Measurements from ENCODE around the gene FGFR3. TPM values are rescaled to one million over a fixed set of nuclear protein-coding genes. Genes with fewer than 3 reads are reported as not detected.

Gene FGFR3
- total and polyA plus RNA-seq, 2 of the 4 experiments (the other 2 are of a cell fraction): 0.18 to 0.67 TPM

DNA sequence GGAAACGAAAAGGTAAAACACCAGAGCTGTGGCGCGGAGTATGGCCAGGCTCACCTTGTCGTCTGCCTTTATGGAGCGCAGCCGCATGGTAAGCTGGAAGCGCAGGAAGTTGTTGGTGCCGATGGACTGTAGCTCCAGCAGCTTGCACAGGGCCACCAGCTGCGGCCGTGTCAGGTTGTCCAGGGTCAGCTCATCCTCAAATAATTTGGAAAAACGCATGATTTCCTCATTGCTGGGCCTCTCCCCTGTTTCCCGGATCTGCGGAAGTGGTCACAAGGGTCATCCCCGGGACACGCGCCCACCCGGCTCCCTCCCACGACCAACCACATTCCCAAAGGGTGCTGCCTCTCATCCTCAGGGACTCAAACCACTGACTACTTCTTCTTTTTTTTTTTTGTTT, 39.6 kb downstream of the FGFR3 start:
- Histone ChIP-seq H4K91ac (ENCODE audit: insufficient read depth, low read depth, low read length) (no peak overlapping the region), H2BK15ac (ENCODE audit: low read depth, low read length) (no peak overlapping the region), H2AK5ac (ENCODE audit: low read depth, low read length) (no peak overlapping the region), H3K4me3 (ENCODE audit: insufficient read depth, low read depth, low read length) (no peak overlapping the region), H3K4ac (ENCODE audit: low read depth, low read length) (no peak overlapping the region), H3K23ac (ENCODE audit: low read depth, low read length) (no peak overlapping the region), H4K5ac (ENCODE audit: low read depth, low read length) (no peak overlapping the region), H2AFZ (replicated peaks; ENCODE audit: low read length, poor library complexity) (no peak overlapping the region), H2BK20ac (ENCODE audit: low read depth, low read length) (no peak overlapping the region), H2BK5ac (ENCODE audit: low read depth, low read length, poor library complexity, severe bottlenecking) (no peak overlapping the region), H3K18ac (ENCODE audit: low read depth, low read length) (no peak overlapping the region), H3K9ac (ENCODE audit: low read depth, low read length) (no peak overlapping the region), H3K9me3 (ENCODE audit: control insufficient read depth, insufficient read depth, low read length) (no peaks in the 10 kb centered on the region), H3K27me3 (ENCODE audit: control insufficient read depth, insufficient read depth, low read length) (no peaks in the 10 kb centered on the region), H3K9me1 (ENCODE audit: insufficient read depth, low read length) (no peaks in the 10 kb centered on the region), H3K27ac (ENCODE audit: insufficient read depth, low read length) (no peak overlapping the region), H3K4me2 (ENCODE audit: low read depth, low read length) (no peak overlapping the region), H3K56ac (ENCODE audit: extremely low read depth, insufficient read depth, low read length) (no peak overlapping the region), H3K79me1 (ENCODE audit: low read depth in 1 of 2, low read length in 2 of 2) (peaks cover 13 to 14% of the 10 kb centered on the region in 2 experiments), H2AK9ac (replicated peaks; ENCODE audit: low read depth, low read length, poor library complexity) (no peak overlapping the region), H4K20me1 (ENCODE audit: insufficient read depth, low read length) (peaks cover 4% of the 10 kb centered on the region), H3K36me3 (ENCODE audit: control insufficient read depth, insufficient read depth, low read length) (peaks cover 48% of the 10 kb centered on the region), H4K8ac (ENCODE audit: low read depth in 2 of 2, low read length in 2 of 2) (no peak overlapping the region), H3K14ac (replicated peaks; ENCODE audit: low read depth, low read length) (no peak overlapping the region), H2BK120ac (ENCODE audit: low read depth, low read length) (no peak overlapping the region), H3K4me1 (ENCODE audit: control insufficient read depth, insufficient read depth, low read length) (peaks cover 3% of the 10 kb centered on the region; the same call in 1 of the 2 replicates)
- DNase-seq: no peak
- POLR2A ChIA-PET (ENCODE audit: unreplicated experiment): no interaction called here
- CTCF ChIA-PET: no interaction called here
- intact Hi-C loops (cut with micrococcal nuclease) (no loop called here), dilution Hi-C loops (cut with HindIII; ENCODE audit: low sequenced_read_pairs, unreplicated experiment) (no loop called here), in situ Hi-C loops (cut with MboI; ENCODE audit: low sequenced_read_pairs) (no loop called here)
- ATAC-seq (ENCODE audit: low read depth): no peak
- no TSS peak for BruUV-seq (replicated peaks)
- 94% methylated on average over 16 of the region's 18 CpGs; no CpG with 5 or more reads in 1 of the 2 experiments for WGBS, 2 experiments (ENCODE audit: extremely low coverage in 2 of 2, insufficient read length in 1 of 2)
- no peak for TF ChIP-seq RCOR1 (IDR thresholded peaks at IDR 0.05; ENCODE audit: insufficient replicate concordance, low read length)
- TF ChIP-seq FOS (IDR thresholded peaks at IDR 0.05; ENCODE audit: low read depth, low read length): no peak
- TF ChIP-seq MAFK (IDR thresholded peaks at IDR 0.05; ENCODE audit: low read depth, low read length): no peak
- TF ChIP-seq CHD1 (IDR thresholded peaks at IDR 0.05; ENCODE audit: low read depth, low read length): no peak
- no peak for TF ChIP-seq RFX5 (IDR thresholded peaks at IDR 0.05; ENCODE audit: low read depth, low read length)
- no peak for TF ChIP-seq RAD21 (IDR thresholded peaks at IDR 0.05; ENCODE audit: low read length)
- TF ChIP-seq BHLHE40 (IDR thresholded peaks at IDR 0.05; ENCODE audit: low read depth, low read length): no peak
- TF ChIP-seq, protein P1, sequence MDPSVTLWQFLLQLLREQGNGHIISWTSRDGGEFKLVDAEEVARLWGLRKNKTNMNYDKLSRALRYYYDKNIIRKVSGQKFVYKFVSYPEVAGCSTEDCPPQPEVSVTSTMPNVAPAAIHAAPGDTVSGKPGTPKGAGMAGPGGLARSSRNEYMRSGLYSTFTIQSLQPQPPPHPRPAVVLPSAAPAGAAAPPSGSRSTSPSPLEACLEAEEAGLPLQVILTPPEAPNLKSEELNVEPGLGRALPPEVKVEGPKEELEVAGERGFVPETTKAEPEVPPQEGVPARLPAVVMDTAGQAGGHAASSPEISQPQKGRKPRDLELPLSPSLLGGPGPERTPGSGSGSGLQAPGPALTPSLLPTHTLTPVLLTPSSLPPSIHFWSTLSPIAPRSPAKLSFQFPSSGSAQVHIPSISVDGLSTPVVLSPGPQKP (IDR thresholded peaks at IDR 0.05; ENCODE audit: borderline replicate concordance, low read depth, low read length): no peak
- TF ChIP-seq CEBPB (IDR thresholded peaks at IDR 0.05; ENCODE audit: low read depth, low read length): no peak
- TF ChIP-seq, protein P2, sequence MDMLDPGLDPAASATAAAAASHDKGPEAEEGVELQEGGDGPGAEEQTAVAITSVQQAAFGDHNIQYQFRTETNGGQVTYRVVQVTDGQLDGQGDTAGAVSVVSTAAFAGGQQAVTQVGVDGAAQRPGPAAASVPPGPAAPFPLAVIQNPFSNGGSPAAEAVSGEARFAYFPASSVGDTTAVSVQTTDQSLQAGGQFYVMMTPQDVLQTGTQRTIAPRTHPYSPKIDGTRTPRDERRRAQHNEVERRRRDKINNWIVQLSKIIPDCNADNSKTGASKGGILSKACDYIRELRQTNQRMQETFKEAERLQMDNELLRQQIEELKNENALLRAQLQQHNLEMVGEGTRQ (IDR thresholded peaks at IDR 0.05; ENCODE audit: low read depth, low read length): no peak
- TF ChIP-seq MAZ (IDR thresholded peaks at IDR 0.05; ENCODE audit: borderline replicate concordance, low read depth, low read length): no peak
- TF ChIP-seq MXI1 (IDR thresholded peaks at IDR 0.05; ENCODE audit: borderline replicate concordance, low read depth, low read length): no peak
- TF ChIP-seq POLR2A (IDR thresholded peaks at IDR 0.05; ENCODE audit: low read depth, low read length): no peak
- TF ChIP-seq, protein P3, sequence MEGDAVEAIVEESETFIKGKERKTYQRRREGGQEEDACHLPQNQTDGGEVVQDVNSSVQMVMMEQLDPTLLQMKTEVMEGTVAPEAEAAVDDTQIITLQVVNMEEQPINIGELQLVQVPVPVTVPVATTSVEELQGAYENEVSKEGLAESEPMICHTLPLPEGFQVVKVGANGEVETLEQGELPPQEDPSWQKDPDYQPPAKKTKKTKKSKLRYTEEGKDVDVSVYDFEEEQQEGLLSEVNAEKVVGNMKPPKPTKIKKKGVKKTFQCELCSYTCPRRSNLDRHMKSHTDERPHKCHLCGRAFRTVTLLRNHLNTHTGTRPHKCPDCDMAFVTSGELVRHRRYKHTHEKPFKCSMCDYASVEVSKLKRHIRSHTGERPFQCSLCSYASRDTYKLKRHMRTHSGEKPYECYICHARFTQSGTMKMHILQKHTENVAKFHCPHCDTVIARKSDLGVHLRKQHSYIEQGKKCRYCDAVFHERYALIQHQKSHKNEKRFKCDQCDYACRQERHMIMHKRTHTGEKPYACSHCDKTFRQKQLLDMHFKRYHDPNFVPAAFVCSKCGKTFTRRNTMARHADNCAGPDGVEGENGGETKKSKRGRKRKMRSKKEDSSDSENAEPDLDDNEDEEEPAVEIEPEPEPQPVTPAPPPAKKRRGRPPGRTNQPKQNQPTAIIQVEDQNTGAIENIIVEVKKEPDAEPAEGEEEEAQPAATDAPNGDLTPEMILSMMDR (conservative IDR thresholded peaks at IDR 0.05; ENCODE audit: low read depth, low read length): no peak
- TF ChIP-seq NFE2L2 (IDR thresholded peaks at IDR 0.05; ENCODE audit: low read depth, low read length): no peak
- TF ChIP-seq SMC3 (IDR thresholded peaks at IDR 0.05; ENCODE audit: low read depth, low read length): no peak
